Stomach smooth muscle (tissue), 2 donors: ENCODE results near the gene HOXA3.

Experiments used
- H3K27ac ChIP-seq: one replicate; pipeline ENCODE4 v1.7.0; 2013; ENCODE audit warnings: mild to moderate bottlenecking, low read length, inconsistent platforms
- H3K27me3 ChIP-seq, 2 donors: one replicate each; pipeline ENCODE4 v1.7.0; 2013; ENCODE audit warnings: low read length in 2 of 2; ENCODE audit not compliant: insufficient read depth in 2 of 2, control insufficient read depth in 1 of 2
- H3K36me3 ChIP-seq, 2 donors: one replicate each; pipeline ENCODE4 v1.7.0; 2013; ENCODE audit warnings: low read length in 2 of 2; ENCODE audit not compliant: control insufficient read depth in 2 of 2, insufficient read depth in 2 of 2
- H3K4me1 ChIP-seq: one replicate; pipeline ENCODE4 v1.7.0; 2013; ENCODE audit warnings: low read length; ENCODE audit not compliant: control insufficient read depth, insufficient read depth
- H3K4me3 ChIP-seq, 2 donors: one replicate each; pipeline ENCODE4 v1.7.0; 2013; ENCODE audit warnings: low read length in 2 of 2
- H3K9ac ChIP-seq, 2 donors: one replicate each; pipeline ENCODE4 v1.7.0; 2013; ENCODE audit warnings: low read length in 2 of 2, mild to moderate bottlenecking in 1 of 2
- H3K9me3 ChIP-seq, 2 donors: one replicate each; pipeline ENCODE4 v1.7.0; 2013; ENCODE audit warnings: low read length in 2 of 2; ENCODE audit not compliant: control insufficient read depth in 2 of 2
- donor health status: healthy.
- donor health status: Pancreatic carcinoma.

The HOXA3 gene

GRCh38 chr7:27099453-27100370 lies 52.7 kb downstream of the HOXA3 start:
- Histone ChIP-seq H3K27me3 (no peaks in the 10 kb centered on the region), H3K27ac (peak overlapping the region; percentile 97), H3K9ac (peak overlapping the region; percentile 92 to 94), H3K36me3 (no peaks in the 10 kb centered on the region), H3K4me3 (peak overlapping the region; percentile 96 to 97), H3K9me3 (no peaks in the 10 kb centered on the region), H3K4me1 (peaks cover 33% of the 10 kb centered on the region)

- Histone ChIP-seq H3K4me1 (peaks cover 24% of the 10 kb centered on the region), H3K9me3 (no peaks in the 10 kb centered on the region), H3K36me3 (no peaks in the 10 kb centered on the region), H3K27ac (peak overlapping the region; percentile 97), H3K9ac (peak overlapping the region; percentile 92 to 94), H3K27me3 (no peaks in the 10 kb centered on the region), H3K4me3 (peak overlapping the region; percentile 96 to 97)
Measured at GRCh38 chr7:27098578-27099451, 53.6 kb downstream of the HOXA3 start.

GRCh38 chr7:27097686-27098577 lies 54.5 kb downstream of the HOXA3 start:
- peak overlapping the region; percentile 96 to 97 for H3K4me3 ChIP-seq
- H3K36me3 ChIP-seq, result no peaks in the 10 kb centered on the region
- H3K9me3 ChIP-seq, result no peaks in the 10 kb centered on the region
- H3K27ac ChIP-seq, result peak overlapping the region; percentile 97
- no peaks in the 10 kb centered on the region for H3K27me3 ChIP-seq
- peaks cover 20% of the 10 kb centered on the region for H3K4me1 ChIP-seq
- peak overlapping the region; percentile 92 to 94 for H3K9ac ChIP-seq

GRCh38 chr7:27096768-27097514 lies 55.4 kb downstream of the HOXA3 start:
- H3K9me3 ChIP-seq, result no peaks in the 10 kb centered on the region
- peak overlapping the region; percentile 97 for H3K27ac ChIP-seq
- peaks cover 20% of the 10 kb centered on the region for H3K4me1 ChIP-seq
- peak overlapping the region; percentile 96 to 97 for H3K4me3 ChIP-seq
- H3K9ac ChIP-seq, result peak overlapping the region; percentile 92 to 94
- H3K27me3 ChIP-seq, result no peaks in the 10 kb centered on the region
- H3K36me3 ChIP-seq, result no peaks in the 10 kb centered on the region

- no peaks in the 10 kb centered on the region for H3K36me3 ChIP-seq
- no peaks in the 10 kb centered on the region for H3K9me3 ChIP-seq
- H3K4me3 ChIP-seq, result peak within 1 kb of the TSS; percentile 96 to 97
- peak within 1 kb of the TSS; percentile 92 to 94 for H3K9ac ChIP-seq
- H3K27me3 ChIP-seq, result no peaks in the 10 kb centered on the region
- peaks cover 20% of the 10 kb centered on the region for H3K4me1 ChIP-seq
- H3K27ac ChIP-seq, result peak within 1 kb of the TSS; percentile 97
Measured at GRCh38 chr7:27095897-27096767, 56.3 kb downstream of the HOXA3 start, which contains the start of gene HOXA1. Gene HOXA1, minus strand, starts transcription at chr7:27096000. Its CDS starts 88 bp downstream, at chr7:27095912.

- Histone ChIP-seq H3K9ac (peak overlapping the region in 1 of 2 donors; percentile 42), H3K9me3 (no peaks in the 10 kb centered on the region), H3K27ac (peak overlapping the region; percentile 31), H3K36me3 (no peaks in the 10 kb centered on the region), H3K4me3 (peak overlapping the region; percentile 96 to 97), H3K27me3 (no peaks in the 10 kb centered on the region), H3K4me1 (peaks cover 16% of the 10 kb centered on the region)
Measured at GRCh38 chr7:27095050-27095896, 57.1 kb downstream of the HOXA3 start.

GRCh38 chr7:27094304-27095049 lies 57.9 kb downstream of the HOXA3 start:
- no peak overlapping the region for H3K4me3 ChIP-seq
- H3K27ac ChIP-seq, result peak overlapping the region; percentile 31
- H3K27me3 ChIP-seq, result no peaks in the 10 kb centered on the region
- H3K9ac ChIP-seq, result no peak overlapping the region
- no peaks in the 10 kb centered on the region for H3K9me3 ChIP-seq
- H3K4me1 ChIP-seq, result peaks cover 16% of the 10 kb centered on the region
- no peaks in the 10 kb centered on the region for H3K36me3 ChIP-seq

- Histone ChIP-seq H3K27me3 (peaks cover 6 to 9% of the 10 kb centered on the region in 2 donors), H3K27ac (no peak overlapping the region), H3K4me1 (peaks cover 12% of the 10 kb centered on the region)
Measured at GRCh38 chr7:27093184-27093895, 59.0 kb downstream of the HOXA3 start.

More at GRCh38 chr7:27093184-27093895, 59.0 kb downstream of the HOXA3 start:
- Histone ChIP-seq H3K9me3 (no peaks in the 10 kb centered on the region), H3K36me3 (no peaks in the 10 kb centered on the region), H3K9ac (no peak overlapping the region), H3K4me3 (no peak overlapping the region)
